Mesenchymal stem cell (in vitro differentiated cells and primary cell): ENCODE results near the gene PLEKHG5.

ENCODE experiments used
- DNase-seq: peaks from one replicate; pipeline ENCODE4 v3.0.0-alpha.2; 2013
- H2AFZ ChIP-seq: one replicate; pipeline ENCODE4 v1.6.1; 2013; ENCODE audit warnings: low read depth, mild to moderate bottlenecking, control low read depth, inconsistent platforms, low read length, moderate library complexity
- H2AK5ac ChIP-seq: 2 replicates; pipeline ENCODE4 v1.6.1; 2013; ENCODE audit warnings: low read length, moderate library complexity, mild to moderate bottlenecking, inconsistent platforms; ENCODE audit not compliant: severe bottlenecking
- H2BK120ac ChIP-seq: one replicate; pipeline ENCODE4 v1.6.1; 2013; ENCODE audit warnings: low read depth, mild to moderate bottlenecking, inconsistent platforms, low read length, moderate library complexity
- H2BK12ac ChIP-seq, 2 experiments: one replicate each; pipeline ENCODE4 v1.6.1; 2013; ENCODE audit warnings: inconsistent platforms in 2 of 2, low read length in 2 of 2, mild to moderate bottlenecking in 2 of 2, moderate library complexity in 2 of 2, control low read depth in 1 of 2
- H2BK15ac ChIP-seq: one replicate; pipeline ENCODE4 v1.6.1; 2013; ENCODE audit warnings: mild to moderate bottlenecking, low read depth, inconsistent platforms; ENCODE audit not compliant: poor library complexity, severe bottlenecking
- H2BK5ac ChIP-seq: 2 replicates; pipeline ENCODE4 v1.6.1; 2013; ENCODE audit warnings: low read depth, mild to moderate bottlenecking, low read length, control low read depth, inconsistent platforms; ENCODE audit not compliant: poor library complexity, severe bottlenecking
- H3K14ac ChIP-seq, 2 experiments: one replicate each; pipeline ENCODE4 v1.6.1; 2013; ENCODE audit warnings: inconsistent platforms in 2 of 2, low read length in 2 of 2, control low read depth in 1 of 2, mild to moderate bottlenecking in 1 of 2, moderate library complexity in 1 of 2
- H3K18ac ChIP-seq, 2 experiments: one replicate each; pipeline ENCODE4 v1.6.1; 2013; ENCODE audit warnings: inconsistent platforms in 2 of 2, low read length in 2 of 2, control low read depth in 1 of 2, low read depth in 1 of 2, mild to moderate bottlenecking in 1 of 2
- H3K23ac ChIP-seq, 2 experiments: one replicate each; pipeline ENCODE4 v1.6.1; 2013; ENCODE audit warnings: inconsistent platforms in 2 of 2, low read length in 2 of 2, mild to moderate bottlenecking in 2 of 2, moderate library complexity in 2 of 2, control low read depth in 1 of 2
- H3K27ac ChIP-seq: 2 replicates; pipeline ENCODE4 v1.5.1; 2013; ENCODE audit warnings: mild to moderate bottlenecking, moderate library complexity, low read length, control low read depth, inconsistent platforms; ENCODE audit not compliant: poor library complexity, severe bottlenecking
- H3K27me3 ChIP-seq, 2 experiments: 2 replicates each; pipeline versions ENCODE4 v1.6.1 to v1.7.0; 2013; ENCODE audit warnings: low read length in 2 of 2, mild to moderate bottlenecking in 2 of 2, moderate library complexity in 2 of 2, control low read depth in 1 of 2, inconsistent platforms in 1 of 2; ENCODE audit not compliant: control insufficient read depth in 1 of 2, insufficient read depth in 1 of 2
- H3K36me3 ChIP-seq, 2 experiments: 2 replicates each; pipeline versions ENCODE4 v1.6.1 to v1.7.0; 2013; ENCODE audit warnings: low read length in 2 of 2, control low read depth in 1 of 2, inconsistent platforms in 1 of 2, low read depth in 1 of 2, mild to moderate bottlenecking in 1 of 2; ENCODE audit not compliant: insufficient read depth in 2 of 2, control insufficient read depth in 1 of 2
- H3K4ac ChIP-seq, 2 experiments: one replicate each; pipeline ENCODE4 v1.6.1; 2013; ENCODE audit warnings: inconsistent platforms in 2 of 2, low read length in 2 of 2, mild to moderate bottlenecking in 2 of 2, moderate library complexity in 2 of 2, control low read depth in 1 of 2, low read depth in 1 of 2
- H3K4me1 ChIP-seq: 2 replicates; pipeline ENCODE4 v1.6.1; 2013; ENCODE audit warnings: low read depth, low read length, control low read depth; ENCODE audit not compliant: control insufficient read depth, insufficient read depth
- H3K4me2 ChIP-seq: 2 replicates; pipeline ENCODE4 v1.6.1; 2013; ENCODE audit warnings: low read length, mild to moderate bottlenecking, inconsistent platforms; ENCODE audit not compliant: poor library complexity, severe bottlenecking
- H3K4me3 ChIP-seq, 2 experiments: 2 replicates each; pipeline versions ENCODE4 v1.5.1 to v1.7.0; 2013; ENCODE audit warnings: low read length in 2 of 2, mild to moderate bottlenecking in 2 of 2, control low read depth in 1 of 2, low read depth in 1 of 2; ENCODE audit not compliant: insufficient read depth in 1 of 2
- H3K79me1 ChIP-seq: replicated peaks from 2 replicates; pipeline ENCODE4 v1.6.1; 2013; ENCODE audit warnings: mild to moderate bottlenecking, control low read depth, low read length, inconsistent platforms; ENCODE audit not compliant: poor library complexity, severe bottlenecking
- H3K9ac ChIP-seq: 2 replicates; pipeline ENCODE4 v1.7.0; 2013; ENCODE audit warnings: mild to moderate bottlenecking, low read length, moderate library complexity
- H3K9me3 ChIP-seq: 2 replicates; pipeline ENCODE4 v1.7.0; 2013; ENCODE audit warnings: mild to moderate bottlenecking, low read length; ENCODE audit not compliant: control insufficient read depth
- H4K8ac ChIP-seq: one replicate; pipeline ENCODE4 v1.6.1; 2013; ENCODE audit warnings: inconsistent platforms, mild to moderate bottlenecking, low read length, moderate library complexity
- H4K91ac ChIP-seq: one replicate; pipeline ENCODE4 v1.6.1; 2013; ENCODE audit warnings: mild to moderate bottlenecking, low read length, inconsistent platforms
- WGBS: methylation state at CpG from one replicate; pipeline ENCODE4 v1.1.7; 2013; ENCODE audit warnings: mixed read lengths; 5-methylcytosine and 5-hydroxymethylcytosine counted together

PLEKHG5 gene

GRCh38 chr1:6497215-6497866 lies 5.9 kb upstream of the PLEKHG5 start:
- Histone ChIP-seq H3K36me3 (peaks cover 0 to 6% of the 10 kb centered on the region in 2 experiments), H3K79me1 (peaks cover 17% of the 10 kb centered on the region), H4K8ac (peak overlapping the region; percentile 76), H3K23ac (no peak overlapping the region), H3K14ac (peak overlapping the region in 1 of 2 experiments; percentile 94), H2AK5ac (no peak overlapping the region), H2BK120ac (peak overlapping the region; percentile 74), H2BK15ac (peak overlapping the region; percentile 83), H2BK12ac (peak overlapping the region in 1 of 2 experiments; percentile 6), H3K4me1 (peaks cover 34% of the 10 kb centered on the region), H3K4me2 (peak overlapping the region; percentile 94), H3K27me3 (peaks cover 0 to 16% of the 10 kb centered on the region in 2 experiments), H3K9me3 (no peaks in the 10 kb centered on the region), H3K18ac (peak overlapping the region; percentile 73 to 80), H2AFZ (peak overlapping the region; percentile 91), H3K9ac (peak overlapping the region; percentile 68), H4K91ac (no peak overlapping the region), H3K27ac (no peak overlapping the region), H3K4ac (peak overlapping the region in 1 of 2 experiments; percentile 44), H2BK5ac (no peak overlapping the region), H3K4me3 (peak overlapping the region; percentile 72 to 82)
- DNase-seq: peak; percentile 52
- under 1% methylated on average over 27 of the region's 74 CpGs for WGBS

- no peak overlapping the region for H2AK5ac ChIP-seq
- H2BK15ac ChIP-seq: peak overlapping the region; percentile 83
- peak overlapping the region; percentile 72 to 78 for H3K4me3 ChIP-seq
- H3K4ac ChIP-seq: peak overlapping the region in 1 of 2 experiments; percentile 44
- peak overlapping the region; percentile 76 for H4K8ac ChIP-seq
- no peak overlapping the region for H3K27ac ChIP-seq
- peaks cover 38% of the 10 kb centered on the region for H3K4me1 ChIP-seq
- peak overlapping the region; percentile 94 for H3K4me2 ChIP-seq
- H3K36me3 ChIP-seq: peaks cover 0 to 6% of the 10 kb centered on the region in 2 experiments
- H2AFZ ChIP-seq: no peak overlapping the region
- H2BK120ac ChIP-seq: peak overlapping the region; percentile 74
- 4% methylated on average over 6 of the region's 21 CpGs for WGBS
- H3K23ac ChIP-seq: peak overlapping the region in 1 of 2 experiments; percentile 19
- no peaks in the 10 kb centered on the region for H3K9me3 ChIP-seq
- DNase-seq: no peak
- peak overlapping the region in 1 of 2 experiments; percentile 80 for H3K14ac ChIP-seq
- H3K79me1 ChIP-seq: peaks cover 17% of the 10 kb centered on the region
- H3K27me3 ChIP-seq: peaks cover 0 to 16% of the 10 kb centered on the region in 2 experiments
- H2BK5ac ChIP-seq: no peak overlapping the region
- no peak overlapping the region for H4K91ac ChIP-seq
- H3K9ac ChIP-seq: peak overlapping the region; percentile 78
- H2BK12ac ChIP-seq: no peak overlapping the region
- H3K18ac ChIP-seq: peak overlapping the region; percentile 70 to 72
These were observed 5.4 kb upstream of the PLEKHG5 start for GRCh38 chr1:6496890-6497214.

GRCh38 chr1:6496365-6496721 lies 4.9 kb upstream of the PLEKHG5 start:
- peaks cover 0 to 6% of the 10 kb centered on the region in 2 experiments for H3K36me3 ChIP-seq
- H2BK5ac ChIP-seq: no peak overlapping the region
- peak overlapping the region; percentile 78 for H3K9ac ChIP-seq
- peaks cover 42% of the 10 kb centered on the region for H3K4me1 ChIP-seq
- H2BK12ac ChIP-seq: peak overlapping the region in 1 of 2 experiments; percentile 25
- peaks cover 0 to 12% of the 10 kb centered on the region in 2 experiments for H3K27me3 ChIP-seq
- peak overlapping the region; percentile 94 for H3K4me2 ChIP-seq
- H3K79me1 ChIP-seq: peaks cover 17% of the 10 kb centered on the region
- H4K91ac ChIP-seq: peak overlapping the region; percentile 78
- H2BK15ac ChIP-seq: no peak overlapping the region
- no peak overlapping the region for H3K14ac ChIP-seq
- peak overlapping the region; percentile 29 to 78 for H3K4me3 ChIP-seq
- H3K27ac ChIP-seq: no peak overlapping the region
- no peak overlapping the region for H2AFZ ChIP-seq
- H4K8ac ChIP-seq: peak overlapping the region; percentile 45
- 34% methylated on average over 13 of the region's 13 CpGs for WGBS
- no peak for DNase-seq
- peak overlapping the region in 1 of 2 experiments; percentile 30 for H3K4ac ChIP-seq
- H2BK120ac ChIP-seq: no peak overlapping the region
- H3K23ac ChIP-seq: no peak overlapping the region
- H3K18ac ChIP-seq: no peak overlapping the region
- H2AK5ac ChIP-seq: no peak overlapping the region
- H3K9me3 ChIP-seq: no peaks in the 10 kb centered on the region

- Histone ChIP-seq H3K4ac (peak overlapping the region in 1 of 2 experiments; percentile 30), H3K79me1 (peaks cover 17% of the 10 kb centered on the region), H3K23ac (no peak overlapping the region), H2BK5ac (no peak overlapping the region), H3K4me1 (peaks cover 45% of the 10 kb centered on the region), H3K9me3 (no peaks in the 10 kb centered on the region), H2BK120ac (no peak overlapping the region), H3K27me3 (peaks cover 0 to 7% of the 10 kb centered on the region in 2 experiments), H2AK5ac (no peak overlapping the region), H2BK12ac (peak overlapping the region in 1 of 2 experiments; percentile 25), H3K4me2 (peak overlapping the region; percentile 94), H4K91ac (peak overlapping the region; percentile 78), H2BK15ac (no peak overlapping the region), H2AFZ (no peak overlapping the region), H3K36me3 (peaks cover 0 to 6% of the 10 kb centered on the region in 2 experiments), H3K27ac (no peak overlapping the region), H3K9ac (peak overlapping the region; percentile 78), H3K4me3 (peak overlapping the region; percentile 14 to 78), H3K14ac (no peak overlapping the region), H3K18ac (no peak overlapping the region), H4K8ac (peak overlapping the region; percentile 45)
- no peak for DNase-seq
- WGBS: 83% methylated on average over 14 of the region's 14 CpGs
These were observed 4.3 kb upstream of the PLEKHG5 start for GRCh38 chr1:6495540-6496364.
